SU-DHL-6 (cell line): ENCODE results near the gene OR8D1.

Source experiments
- H2AFZ ChIP-seq: fragments of 200-600 bp; sonication (generic); 2 replicates; pipeline ENCODE4 v1.6.1; 2014; ENCODE audit warnings: low read depth, mild to moderate bottlenecking, moderate library complexity, mixed read lengths, antibody characterized with exemption, low read length; ENCODE audit not compliant: severe bottlenecking
- H3F3A ChIP-seq: fragments of 200-600 bp; shearing (Covaris generic); 2 replicates; pipeline ENCODE4 v1.6.0; 2016; ENCODE audit warnings: antibody characterized with exemption, mild to moderate bottlenecking; ENCODE audit not compliant: insufficient read depth
- H3K27ac ChIP-seq: fragments of 200-600 bp; sonication (generic); 2 replicates; pipeline ENCODE4 v1.5.1; 2016; ENCODE audit warnings: low read depth, mild to moderate bottlenecking, low read length, moderate library complexity, mixed read lengths
- H3K27me3 ChIP-seq: fragments of 200-600 bp; sonication (generic), shearing (Covaris generic); 2 replicates; pipeline ENCODE4 v1.6.0; 2014; ENCODE audit warnings: mild to moderate bottlenecking, low read length
- H3K36me3 ChIP-seq: fragments of 200-600 bp; sonication (generic); 2 replicates; pipeline ENCODE4 v1.6.1; 2014; ENCODE audit warnings: mild to moderate bottlenecking, low read length, mixed read lengths
- H3K4me2 ChIP-seq: fragments of 300-600, 200-600 bp; shearing (Covaris generic), sonication (generic); 2 replicates; pipeline ENCODE4 v1.6.0; 2014; ENCODE audit warnings: low read length, low read depth, mild to moderate bottlenecking; ENCODE audit not compliant: poor library complexity, severe bottlenecking
- H3K4me3 ChIP-seq: fragments of 200-600 bp; sonication (generic); 2 replicates; pipeline ENCODE4 v1.5.1; 2014; ENCODE audit warnings: antibody characterized with exemption, low read length, mild to moderate bottlenecking, mixed read lengths; ENCODE audit not compliant: insufficient read depth, poor library complexity, severe bottlenecking
- H3K79me2 ChIP-seq: fragments of 200-600 bp; sonication (generic); 2 replicates; pipeline ENCODE4 v1.6.1; 2014; ENCODE audit warnings: mild to moderate bottlenecking, low read length, moderate library complexity; ENCODE audit not compliant: insufficient read depth
- H3K9ac ChIP-seq: fragments of 200-600 bp; sonication (generic); 2 replicates; pipeline ENCODE4 v1.7.0; 2014; ENCODE audit warnings: mild to moderate bottlenecking, low read length
- H3K9me2 ChIP-seq: fragments of 200-600 bp; sonication (generic); replicated peaks from 2 replicates; pipeline ENCODE4 v1.6.1; 2014; ENCODE audit warnings: low read length; ENCODE audit not compliant: insufficient read depth
- H3K9me3 ChIP-seq: fragments of 200-600 bp; sonication (generic); 2 replicates; pipeline ENCODE4 v1.6.1; 2014; ENCODE audit warnings: low read length, mixed read lengths; ENCODE audit not compliant: insufficient read depth
- H4K20me1 ChIP-seq: fragments of 200-600 bp; sonication (generic); 2 replicates; pipeline ENCODE4 v1.6.1; 2014; ENCODE audit warnings: low read depth, mild to moderate bottlenecking, antibody characterized with exemption, low read length, moderate library complexity, mixed read lengths
- EZH2phosphoT487 ChIP-seq: fragments of 200-600 bp; sonication (generic), shearing (Covaris generic); conservative IDR thresholded peaks from 2 replicates; pipeline ENCODE4 v1.6.1; 2018; ENCODE audit warnings: mild to moderate bottlenecking, antibody characterized with exemption, low read length, moderate library complexity, mixed read lengths
- TF ChIP-seq, protein P1 (sequence below): fragments of 200-600 bp; sonication (generic); IDR thresholded peaks from one replicate; pipeline ENCODE4 v1.5.1; 2017; ENCODE audit warnings: antibody characterized with exemption, mild to moderate bottlenecking, low read length, moderate library complexity; ENCODE audit not compliant: insufficient read depth, poor library complexity, severe bottlenecking

OR8D1 gene

DNA sequence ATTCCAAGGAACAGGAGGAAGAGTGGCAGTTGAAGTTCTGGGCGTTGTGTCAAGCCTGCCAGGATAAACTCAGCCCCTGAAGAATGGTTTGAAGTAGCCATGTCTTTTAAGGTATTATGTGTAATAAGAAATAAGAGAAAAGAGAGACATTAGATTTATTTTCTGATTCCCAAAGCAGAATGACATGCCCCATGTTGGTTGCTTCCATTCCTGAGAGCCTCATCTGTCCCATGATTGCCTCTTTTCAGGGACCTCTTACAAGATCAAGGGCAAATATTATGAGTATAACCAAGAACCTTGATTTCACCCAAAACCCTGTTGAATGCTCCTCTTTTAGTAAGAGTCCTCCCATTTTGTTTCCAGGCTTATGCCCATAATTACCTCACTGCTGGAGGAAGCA, 6.3 kb upstream of the OR8D1 start, which contains the start of gene OR8D2:
OR8D2 (minus strand) TSS at position 101 of the 400 bp plus-strand sequence; CDS start at position 101, 0 bp downstream.
- TF ChIP-seq, protein P1, sequence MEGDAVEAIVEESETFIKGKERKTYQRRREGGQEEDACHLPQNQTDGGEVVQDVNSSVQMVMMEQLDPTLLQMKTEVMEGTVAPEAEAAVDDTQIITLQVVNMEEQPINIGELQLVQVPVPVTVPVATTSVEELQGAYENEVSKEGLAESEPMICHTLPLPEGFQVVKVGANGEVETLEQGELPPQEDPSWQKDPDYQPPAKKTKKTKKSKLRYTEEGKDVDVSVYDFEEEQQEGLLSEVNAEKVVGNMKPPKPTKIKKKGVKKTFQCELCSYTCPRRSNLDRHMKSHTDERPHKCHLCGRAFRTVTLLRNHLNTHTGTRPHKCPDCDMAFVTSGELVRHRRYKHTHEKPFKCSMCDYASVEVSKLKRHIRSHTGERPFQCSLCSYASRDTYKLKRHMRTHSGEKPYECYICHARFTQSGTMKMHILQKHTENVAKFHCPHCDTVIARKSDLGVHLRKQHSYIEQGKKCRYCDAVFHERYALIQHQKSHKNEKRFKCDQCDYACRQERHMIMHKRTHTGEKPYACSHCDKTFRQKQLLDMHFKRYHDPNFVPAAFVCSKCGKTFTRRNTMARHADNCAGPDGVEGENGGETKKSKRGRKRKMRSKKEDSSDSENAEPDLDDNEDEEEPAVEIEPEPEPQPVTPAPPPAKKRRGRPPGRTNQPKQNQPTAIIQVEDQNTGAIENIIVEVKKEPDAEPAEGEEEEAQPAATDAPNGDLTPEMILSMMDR = no peak
- TF ChIP-seq EZH2phosphoT487 = no peak
- H3K79me2 ChIP-seq = no peaks in the 10 kb centered on the region
- H3K9me2 ChIP-seq = no peaks in the 10 kb centered on the region
- no peak within 1 kb of the TSS for H3K4me3 ChIP-seq
- H3K27ac ChIP-seq = no peak within 1 kb of the TSS
- no peak within 1 kb of the TSS for H3K9ac ChIP-seq
- H3F3A ChIP-seq = no peaks in the 10 kb centered on the region
- H2AFZ ChIP-seq = no peak within 1 kb of the TSS
- no peaks in the 10 kb centered on the region for H3K36me3 ChIP-seq
- H4K20me1 ChIP-seq = no peaks in the 10 kb centered on the region
- no peak within 1 kb of the TSS for H3K4me2 ChIP-seq
- H3K27me3 ChIP-seq = no peaks in the 10 kb centered on the region; the same call in 1 of the 2 replicates
- no peaks in the 10 kb centered on the region for H3K9me3 ChIP-seq

DNA sequence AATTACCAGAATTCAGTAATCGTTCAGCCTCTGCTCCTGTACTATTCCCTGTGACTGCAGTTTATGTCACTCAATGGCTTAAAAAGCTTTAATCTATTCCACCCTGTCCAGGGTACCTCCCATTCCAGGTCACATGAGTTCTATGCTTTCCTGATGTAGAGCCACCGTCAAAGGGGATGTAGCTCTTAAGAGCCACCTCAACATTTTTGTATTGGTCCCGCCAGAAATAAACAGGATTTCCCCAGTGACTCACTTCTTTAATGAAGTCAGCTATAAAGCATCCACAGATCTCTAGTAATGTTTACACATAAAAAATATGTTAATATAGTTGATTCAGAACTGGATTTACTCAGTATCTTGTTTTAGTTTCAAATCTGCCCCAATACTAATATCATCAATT, 1.3 kb upstream of the OR8D1 start:
- no peaks in the 10 kb centered on the region for H4K20me1 ChIP-seq
- no peak for TF ChIP-seq EZH2phosphoT487
- TF ChIP-seq, protein P1 = no peak
- H3K27ac ChIP-seq = no peak overlapping the region
- H3K36me3 ChIP-seq = no peaks in the 10 kb centered on the region
- H2AFZ ChIP-seq = no peak overlapping the region
- no peaks in the 10 kb centered on the region for H3K9me3 ChIP-seq
- H3K9me2 ChIP-seq = no peaks in the 10 kb centered on the region
- no peak overlapping the region for H3K4me3 ChIP-seq
- no peak overlapping the region for H3K4me2 ChIP-seq
- no peak overlapping the region for H3K9ac ChIP-seq
- no peaks in the 10 kb centered on the region for H3F3A ChIP-seq
- no peaks in the 10 kb centered on the region for H3K79me2 ChIP-seq
- no peaks in the 10 kb centered on the region for H3K27me3 ChIP-seq

DNA sequence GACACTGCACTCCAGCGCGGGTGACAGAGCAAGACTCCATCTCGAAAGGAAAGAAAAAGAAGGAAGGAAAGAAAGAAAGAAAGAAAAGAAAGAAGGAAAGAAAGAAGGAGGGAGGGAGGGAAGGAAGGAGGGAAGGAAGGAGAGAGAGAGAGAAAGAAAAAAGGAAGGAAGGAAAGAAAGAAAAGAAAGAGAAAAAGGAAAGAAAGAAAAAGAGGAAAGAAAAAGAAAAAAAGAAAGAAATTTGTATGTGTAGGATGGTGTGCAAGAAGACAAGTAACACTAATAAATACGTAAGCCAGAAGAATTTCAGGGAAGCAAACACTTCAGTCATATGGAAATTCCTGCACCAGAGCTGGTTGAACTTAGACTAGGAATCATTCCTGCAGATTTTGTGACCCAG, 618 bp downstream of the OR8D1 start:
- Histone ChIP-seq H3K36me3 (no peaks in the 10 kb centered on the region), H3K9me3 (no peaks in the 10 kb centered on the region), H3F3A (no peaks in the 10 kb centered on the region), H3K4me3 (no peak overlapping the region), H3K4me2 (no peak overlapping the region), H2AFZ (no peak overlapping the region), H3K9ac (no peak overlapping the region), H3K27me3 (no peaks in the 10 kb centered on the region), H4K20me1 (no peaks in the 10 kb centered on the region), H3K9me2 (no peaks in the 10 kb centered on the region), H3K27ac (no peak overlapping the region), H3K79me2 (no peaks in the 10 kb centered on the region)
- no peak for TF ChIP-seq EZH2phosphoT487
- TF ChIP-seq, protein P1 = no peak
